H9 (cell line): ENCODE measurements around the gene RBM15. TPM values are rescaled to one million over a fixed set of nuclear protein-coding genes. Genes with fewer than 3 reads are reported as not detected.

ENCODE experiments used
- DNase-seq: peaks from one replicate; pipeline ENCODE4 v3.0.0-alpha.2; 2017
- H2AFZ ChIP-seq: one replicate; pipeline ENCODE4 v1.6.1; 2013; ENCODE audit warnings: mild to moderate bottlenecking, low read length, control low read depth, moderate library complexity
- H2AK5ac ChIP-seq: 2 replicates; pipeline ENCODE4 v1.6.1; 2013; ENCODE audit warnings: low read length, control low read depth, mixed read lengths; ENCODE audit not compliant: insufficient read length
- H2BK120ac ChIP-seq: one replicate; pipeline ENCODE4 v1.6.1; 2013; ENCODE audit warnings: low read depth, mild to moderate bottlenecking, low read length, control low read depth, inconsistent platforms; ENCODE audit not compliant: poor library complexity, severe bottlenecking
- H2BK12ac ChIP-seq: 2 replicates; pipeline ENCODE4 v1.6.1; 2013; ENCODE audit warnings: low read length, control low read depth, mixed read lengths, low read depth; ENCODE audit not compliant: insufficient read length
- H2BK15ac ChIP-seq: 2 replicates; pipeline ENCODE4 v1.6.1; 2013; ENCODE audit warnings: low read depth, low read length, control low read depth
- H2BK20ac ChIP-seq: one replicate; pipeline ENCODE4 v1.6.1; 2013; ENCODE audit warnings: low read depth, mild to moderate bottlenecking, low read length, control low read depth, inconsistent platforms; ENCODE audit not compliant: poor library complexity, severe bottlenecking
- H2BK5ac ChIP-seq: 2 replicates; pipeline ENCODE4 v1.6.1; 2013; ENCODE audit warnings: low read length, control low read depth, mixed read lengths; ENCODE audit not compliant: insufficient read length
- H3K14ac ChIP-seq: 2 replicates; pipeline ENCODE4 v1.6.1; 2013; ENCODE audit warnings: low read length, control low read depth; ENCODE audit not compliant: insufficient read depth
- H3K18ac ChIP-seq: 2 replicates; pipeline ENCODE4 v1.6.1; 2013; ENCODE audit warnings: low read depth, mild to moderate bottlenecking, mixed read lengths, low read length, control low read depth; ENCODE audit not compliant: insufficient read length
- H3K23ac ChIP-seq: 2 replicates; pipeline ENCODE4 v1.6.1; 2013; ENCODE audit warnings: low read length, control low read depth, mixed read lengths, low read depth; ENCODE audit not compliant: insufficient read length
- H3K23me2 ChIP-seq: 2 replicates; pipeline ENCODE4 v1.6.1; 2013; ENCODE audit warnings: low read depth, mild to moderate bottlenecking, mixed read lengths, low read length, control low read depth; ENCODE audit not compliant: insufficient read length, poor library complexity, severe bottlenecking
- H3K27ac ChIP-seq: 2 replicates; pipeline ENCODE4 v1.5.1; 2013; ENCODE audit warnings: low read length, control low read depth, mixed read lengths, low read depth; ENCODE audit not compliant: insufficient read length
- H3K27me3 ChIP-seq: 2 replicates; pipeline ENCODE4 v1.6.1; 2013; ENCODE audit warnings: low read length, control low read depth, inconsistent platforms; ENCODE audit not compliant: insufficient read depth
- H3K4ac ChIP-seq: 2 replicates; pipeline ENCODE4 v1.6.1; 2013; ENCODE audit warnings: low read depth, mild to moderate bottlenecking, control low read depth, inconsistent platforms, low read length, moderate library complexity
- H3K4me1 ChIP-seq: 2 replicates; pipeline ENCODE4 v1.6.1; 2013; ENCODE audit warnings: low read length, control low read depth, inconsistent platforms; ENCODE audit not compliant: insufficient read depth
- H3K4me2 ChIP-seq: 2 replicates; pipeline ENCODE4 v1.6.1; 2013; ENCODE audit warnings: low read length, control low read depth, mixed read lengths; ENCODE audit not compliant: insufficient read length, insufficient read depth
- H3K56ac ChIP-seq: 2 replicates; pipeline ENCODE4 v1.6.1; 2013; ENCODE audit warnings: low read depth, mild to moderate bottlenecking, mixed read lengths, low read length, control low read depth; ENCODE audit not compliant: insufficient read length
- H3K79me1 ChIP-seq: 2 replicates; pipeline ENCODE4 v1.6.1; 2013; ENCODE audit warnings: low read depth, mild to moderate bottlenecking, moderate library complexity, low read length, control low read depth, inconsistent platforms; ENCODE audit not compliant: insufficient read depth, poor library complexity, severe bottlenecking
- H3K79me2 ChIP-seq: 2 replicates; pipeline ENCODE4 v1.6.1; 2013; ENCODE audit warnings: low read length, control low read depth, inconsistent platforms; ENCODE audit not compliant: insufficient read depth
- H3K9ac ChIP-seq: 2 replicates; pipeline ENCODE4 v1.6.1; 2013; ENCODE audit warnings: low read length, control low read depth, mixed read lengths; ENCODE audit not compliant: insufficient read length; ENCODE audit errors: extremely low read depth
- H3K9me3 ChIP-seq: one replicate; pipeline ENCODE4 v1.6.1; 2013; ENCODE audit warnings: low read depth, low read length, inconsistent platforms; ENCODE audit not compliant: control insufficient read depth
- H3T11ph ChIP-seq: one replicate; pipeline ENCODE4 v1.6.1; 2013; ENCODE audit warnings: mild to moderate bottlenecking, low read length, control low read depth, inconsistent platforms
- H4K20me1 ChIP-seq: one replicate; pipeline ENCODE4 v1.6.1; 2013; ENCODE audit not compliant: control insufficient read depth, insufficient read length, insufficient read depth
- H4K5ac ChIP-seq: 2 replicates; pipeline ENCODE4 v1.6.1; 2013; ENCODE audit warnings: low read depth, mild to moderate bottlenecking, mixed read lengths, low read length, control low read depth; ENCODE audit not compliant: insufficient read length
- H4K8ac ChIP-seq: replicated peaks from 2 replicates; pipeline ENCODE4 v1.6.1; 2013; ENCODE audit warnings: low read length, control low read depth, mixed read lengths, low read depth; ENCODE audit not compliant: insufficient read length
- H4K91ac ChIP-seq: 2 replicates; pipeline ENCODE4 v1.6.1; 2013; ENCODE audit warnings: low read depth, mild to moderate bottlenecking, moderate library complexity, mixed read lengths, low read length, control low read depth; ENCODE audit not compliant: insufficient read length
- H3K27ac Mint-ChIP-seq, 3 experiments: 2 replicates in 2 of 3; 3 replicates in 1 of 3; pipeline ENCODE4 v1.8.0; 2020 to 2021; ENCODE audit warnings: mixed read lengths in 3 of 3, mild to moderate bottlenecking in 1 of 3, moderate library complexity in 1 of 3
- H3K27me3 Mint-ChIP-seq: 2 replicates; pipeline ENCODE4 v1.8.0; 2021; ENCODE audit warnings: low read depth, mild to moderate bottlenecking, moderate library complexity, mixed read lengths
- H3K36me3 Mint-ChIP-seq, 3 experiments: 2 replicates in 2 of 3; 3 replicates in 1 of 3; pipeline ENCODE4 v1.8.0; 2020 to 2021; ENCODE audit warnings: low read depth in 3 of 3, mixed read lengths in 3 of 3; ENCODE audit not compliant: insufficient read depth in 1 of 3
- H3K4me1 Mint-ChIP-seq, 2 experiments: 2 replicates each; pipeline ENCODE4 v1.8.0; 2020; ENCODE audit warnings: mixed read lengths in 2 of 2
- H3K4me3 Mint-ChIP-seq, 2 experiments: 2 replicates in 1 of 2; 3 replicates in 1 of 2; pipeline ENCODE4 v1.8.0; 2020 to 2021; ENCODE audit warnings: mild to moderate bottlenecking in 2 of 2, mixed read lengths in 2 of 2, moderate library complexity in 1 of 2
- H3K9me3 Mint-ChIP-seq, 2 experiments: 2 replicates in 1 of 2; 3 replicates in 1 of 2; pipeline ENCODE4 v1.8.0; 2020; ENCODE audit warnings: mild to moderate bottlenecking in 2 of 2, mixed read lengths in 2 of 2, moderate library complexity in 1 of 2
- WGBS: extraction: QIAGEN DNeasy Blood & Tissue Kit; methylation state at CpG from one replicate; pipeline ENCODE4 v1.1.7; 2013; ENCODE audit warnings: missing lambda C conversion rate, low lambda C conversion rate, mixed read lengths; ENCODE audit not compliant: insufficient read length; ENCODE audit errors: extremely low coverage; 5-methylcytosine and 5-hydroxymethylcytosine counted together
- total RNA-seq: library from RNA; stranded (reverse); gene quantifications from 2 replicates; pipeline ENCODE4 v1.2.1, GENCODE V29; 2021
- TF ChIP-seq, protein P1 (sequence below): fragments of 200-600 bp; sonication (generic); conservative IDR thresholded peaks from 3 replicates; pipeline ENCODE4 v1.8.0; 2021; ENCODE audit warnings: antibody characterized with exemption, mild to moderate bottlenecking

The RBM15 gene
- total RNA-seq, 1 experiment from 2014 or later: 62.0 TPM

DNA sequence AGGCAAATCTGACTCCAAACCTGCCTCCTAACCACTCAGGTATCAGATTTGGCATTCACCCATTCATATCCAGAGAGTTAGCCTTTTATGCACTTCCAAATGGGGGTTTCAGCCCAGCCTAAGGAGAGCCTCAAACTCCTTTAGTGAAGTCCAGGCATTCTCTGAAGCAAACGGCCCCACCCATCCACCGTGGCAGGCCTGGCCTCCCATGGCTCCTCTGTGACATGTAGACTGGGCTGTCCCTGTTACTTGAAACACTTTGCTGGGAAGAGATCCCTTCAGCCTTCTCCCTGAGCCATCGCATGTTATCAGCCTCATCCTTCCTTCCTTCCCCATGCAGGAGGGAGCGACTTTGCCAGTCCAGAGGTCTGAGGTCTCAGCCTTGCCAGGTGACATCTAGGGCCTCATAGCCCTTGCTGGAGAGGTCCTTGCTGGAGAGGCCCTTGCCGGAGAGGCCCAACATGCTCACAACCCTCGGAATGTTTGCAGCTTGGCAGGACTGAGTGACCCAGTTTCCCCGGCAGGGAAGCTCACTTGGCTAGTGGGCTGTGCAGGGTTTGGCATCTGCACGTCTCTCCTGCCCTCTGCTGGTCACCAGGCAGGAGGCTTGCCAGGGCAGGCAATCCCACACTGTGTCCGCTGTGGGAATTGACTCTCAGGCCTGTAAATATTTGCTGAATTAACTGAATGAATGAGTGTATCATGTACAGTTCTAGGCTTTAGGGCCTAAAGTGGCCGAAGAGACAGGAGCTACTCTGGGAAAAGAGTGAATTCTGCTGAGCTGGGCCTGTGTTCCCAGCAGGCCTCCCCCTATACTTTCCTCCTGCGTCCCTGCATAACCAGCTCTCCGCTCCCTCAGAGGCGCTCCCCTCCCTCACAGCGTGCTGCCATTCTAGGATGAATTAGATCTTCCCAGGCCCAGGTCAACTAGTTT is 26.7 kb upstream of the RBM15 start:
- Mint-ChIP-seq H3K9me3 (no peaks in the 10 kb centered on the region), H3K27me3 (peaks cover 7% of the 10 kb centered on the region), H3K36me3 (no peaks in the 10 kb centered on the region), H3K27ac (no peak overlapping the region), H3K4me3 (peak overlapping the region in 1 of 2 experiments; percentile 50; a peak in 2 of 5 replicates), H3K4me1 (peaks cover 19 to 21% of the 10 kb centered on the region in 2 experiments)
- H2AK5ac ChIP-seq: no peak overlapping the region
- H3K27me3 ChIP-seq: no peaks in the 10 kb centered on the region
- no peak overlapping the region for H3K9ac ChIP-seq
- no peak overlapping the region for H3K56ac ChIP-seq
- no peak overlapping the region for H2BK20ac ChIP-seq
- no peaks in the 10 kb centered on the region for H3K79me2 ChIP-seq
- H4K20me1 ChIP-seq: no peaks in the 10 kb centered on the region
- DNase-seq: peak; percentile 82
- H3K4me2 ChIP-seq: peak overlapping the region; percentile 32
- H2BK5ac ChIP-seq: no peak overlapping the region
- H2BK120ac ChIP-seq: no peak overlapping the region
- H4K91ac ChIP-seq: no peak overlapping the region
- no CpG with 5 or more reads among the region's 14 CpGs for WGBS
- H4K8ac ChIP-seq: no peak overlapping the region
- H3K23ac ChIP-seq: no peak overlapping the region
- TF ChIP-seq, protein P1, sequence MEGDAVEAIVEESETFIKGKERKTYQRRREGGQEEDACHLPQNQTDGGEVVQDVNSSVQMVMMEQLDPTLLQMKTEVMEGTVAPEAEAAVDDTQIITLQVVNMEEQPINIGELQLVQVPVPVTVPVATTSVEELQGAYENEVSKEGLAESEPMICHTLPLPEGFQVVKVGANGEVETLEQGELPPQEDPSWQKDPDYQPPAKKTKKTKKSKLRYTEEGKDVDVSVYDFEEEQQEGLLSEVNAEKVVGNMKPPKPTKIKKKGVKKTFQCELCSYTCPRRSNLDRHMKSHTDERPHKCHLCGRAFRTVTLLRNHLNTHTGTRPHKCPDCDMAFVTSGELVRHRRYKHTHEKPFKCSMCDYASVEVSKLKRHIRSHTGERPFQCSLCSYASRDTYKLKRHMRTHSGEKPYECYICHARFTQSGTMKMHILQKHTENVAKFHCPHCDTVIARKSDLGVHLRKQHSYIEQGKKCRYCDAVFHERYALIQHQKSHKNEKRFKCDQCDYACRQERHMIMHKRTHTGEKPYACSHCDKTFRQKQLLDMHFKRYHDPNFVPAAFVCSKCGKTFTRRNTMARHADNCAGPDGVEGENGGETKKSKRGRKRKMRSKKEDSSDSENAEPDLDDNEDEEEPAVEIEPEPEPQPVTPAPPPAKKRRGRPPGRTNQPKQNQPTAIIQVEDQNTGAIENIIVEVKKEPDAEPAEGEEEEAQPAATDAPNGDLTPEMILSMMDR: peak; percentile 99
- H3K23me2 ChIP-seq: no peaks in the 10 kb centered on the region
- H3K4ac ChIP-seq: no peak overlapping the region
- H3K18ac ChIP-seq: no peak overlapping the region
- H2BK15ac ChIP-seq: no peak overlapping the region
- no peak overlapping the region for H3K14ac ChIP-seq
- no peak overlapping the region for H2BK12ac ChIP-seq
- no peak overlapping the region for H2AFZ ChIP-seq
- H3K9me3 ChIP-seq: no peaks in the 10 kb centered on the region
- H3K27ac ChIP-seq: no peak overlapping the region
- no peaks in the 10 kb centered on the region for H3K79me1 ChIP-seq
- H3K4me1 ChIP-seq: no peaks in the 10 kb centered on the region; the same call in 1 of the 2 replicates
- no peak overlapping the region for H3T11ph ChIP-seq
- H4K5ac ChIP-seq: no peak overlapping the region
